ENCODE measurements around the gene GRIN3B. TPM values are rescaled to one million over a fixed set of nuclear protein-coding genes. Genes with fewer than 3 reads are reported as not detected.

GRIN3B gene
- total and polyA plus RNA-seq, 2 of the 8 experiments (the other 6 are each of a cell fraction or from before 2014, with no cell fraction given) = 0.45 to 1.0 TPM

DNA sequence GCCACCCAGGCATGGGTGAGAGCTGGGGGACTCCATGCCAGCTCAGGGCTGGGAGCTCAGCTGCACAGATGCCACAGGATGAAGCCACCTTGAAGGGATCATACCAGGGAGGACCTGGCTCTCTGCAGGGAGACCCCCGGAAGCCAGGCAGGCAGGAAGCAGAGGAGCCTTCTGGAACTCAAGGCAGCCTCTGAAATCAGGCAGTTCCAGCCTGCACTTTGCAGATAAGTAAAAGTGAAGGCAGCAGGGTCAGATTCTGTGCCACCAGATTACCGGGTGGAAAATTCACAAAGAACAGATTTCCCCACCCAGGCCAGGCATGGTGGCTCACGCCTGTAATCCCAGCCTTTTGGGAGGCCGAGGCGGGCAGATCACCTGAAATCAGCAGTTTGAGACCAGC lies 18.2 kb downstream of the GRIN3B start (continued):
- no peak for TF ChIP-seq GABPA (IDR thresholded peaks at IDR 0.05; ENCODE audit: borderline replicate concordance, insufficient read depth, low read length)
- TF ChIP-seq RAD21 (IDR thresholded peaks at IDR 0.05 in 1 of 2, conservative IDR thresholded peaks at IDR 0.05 in 1 of 2; ENCODE audit: low read depth in 2 of 2, low read length in 2 of 2) = no peak
- no peak for TF ChIP-seq RNF2 (IDR thresholded peaks at IDR 0.05; ENCODE audit: borderline replicate concordance, low read depth, low read length, missing control alignments, poor library complexity, severe bottlenecking)

Measured in H1 (cell line).